Keratinocyte (primary cell): ENCODE results near the gene KIAA1958. TPM values are rescaled to one million over a fixed set of nuclear protein-coding genes. Genes with fewer than 3 reads are reported as not detected.

Experiments used
- DNase-seq: peaks from one replicate; pipeline ENCODE4 v3.0.0-alpha.2; 2011; ENCODE audit warnings: low read depth, missing footprints, low spot score
- FAIRE-seq: peaks from 2 replicates; lab custom pipeline; 2011; peaks lifted over from hg19 to GRCh38; lab: Jason Lieb, UNC
- H2AFZ ChIP-seq: 2 replicates; pipeline ENCODE4 v1.6.0; 2012; ENCODE audit warnings: low read length, control low read depth, inconsistent platforms; ENCODE audit not compliant: control insufficient read depth
- H3K27ac ChIP-seq: 2 replicates; pipeline ENCODE4 v1.5.1; 2011; ENCODE audit warnings: low read length; ENCODE audit not compliant: control insufficient read depth, insufficient read depth
- H3K27me3 ChIP-seq: 3 replicates; pipeline ENCODE4 v1.6.0; 2011; ENCODE audit warnings: low read length; ENCODE audit not compliant: control insufficient read depth, insufficient read depth; ENCODE audit errors: extremely low read depth
- H3K36me3 ChIP-seq, 2 experiments: 2 replicates in 1 of 2; 3 replicates in 1 of 2; pipeline ENCODE4 v1.5.1; 2011; ENCODE audit warnings: low read length in 2 of 2, mild to moderate bottlenecking in 1 of 2; ENCODE audit not compliant: control insufficient read depth in 2 of 2, insufficient read depth in 2 of 2; ENCODE audit errors: extremely low read depth in 1 of 2
- H3K4me1 ChIP-seq: 3 replicates; pipeline ENCODE4 v1.5.1; 2011; ENCODE audit warnings: low read length; ENCODE audit not compliant: control insufficient read depth, insufficient read depth; ENCODE audit errors: extremely low read depth
- H3K4me2 ChIP-seq: 3 replicates; pipeline ENCODE4 v1.6.0; 2011; ENCODE audit warnings: low read depth, low read length; ENCODE audit not compliant: control insufficient read depth, insufficient read depth; ENCODE audit errors: extremely low read depth
- H3K4me3 ChIP-seq, 3 experiments: fragments of 200-600 bp in 1 of 3; sonication (generic) in 1 of 3; 2 replicates in 2 of 3; 3 replicates in 1 of 3; pipeline ENCODE4 v1.5.1; 2011 to 2016; ENCODE audit warnings: low read length in 3 of 3, mild to moderate bottlenecking in 3 of 3, control low read depth in 2 of 3, inconsistent platforms in 1 of 3, low read depth in 1 of 3, mixed read lengths in 1 of 3, mixed run types in 1 of 3, moderate library complexity in 1 of 3; ENCODE audit not compliant: control insufficient read depth in 2 of 3, insufficient read depth in 2 of 3; ENCODE audit errors: extremely low read depth in 1 of 3
- H3K79me2 ChIP-seq: 2 replicates; pipeline ENCODE4 v1.6.0; 2012; ENCODE audit warnings: low read length; ENCODE audit not compliant: control insufficient read depth, insufficient read depth
- H3K9ac ChIP-seq: 3 replicates; pipeline ENCODE4 v1.6.0; 2011; ENCODE audit warnings: low read length; ENCODE audit not compliant: control insufficient read depth, insufficient read depth; ENCODE audit errors: extremely low read depth
- H3K9me1 ChIP-seq: 3 replicates; pipeline ENCODE4 v1.6.0; 2011; ENCODE audit warnings: low read length; ENCODE audit not compliant: control insufficient read depth, insufficient read depth; ENCODE audit errors: extremely low read depth
- H3K9me3 ChIP-seq: 2 replicates; pipeline ENCODE4 v1.5.1; 2012; ENCODE audit warnings: low read depth, low read length; ENCODE audit not compliant: control insufficient read depth
- H4K20me1 ChIP-seq: 3 replicates; pipeline ENCODE4 v1.6.0; 2011; ENCODE audit warnings: low read length; ENCODE audit not compliant: control insufficient read depth, insufficient read depth; ENCODE audit errors: extremely low read depth
- EZH2 ChIP-seq: IDR thresholded peaks from one replicate; pipeline ENCODE4 v1.6.1; 2012; ENCODE audit warnings: inconsistent platforms, mild to moderate bottlenecking, low read length, moderate library complexity
- dilution Hi-C: fragments of 300-500 bp; cut with MboI; formaldehyde crosslinking; loops from one replicate; pipeline ENCODE4 v1.7.0; 2020; ENCODE audit warnings: low sequenced_read_pairs; ENCODE audit not compliant: extremely low pct_ligation_motif_present
- polyA plus RNA-seq, 5 experiments: library from polyadenylated mRNA; depleted of rRNA in 3 of 5; stranded (reverse) in 3 of 5; stranded (forward) in 1 of 5; unstranded in 1 of 5; fragments of >200 nt; gene quantifications; 1 replicate in 1 of 5; 2 replicates in 3 of 5; 3 replicates in 1 of 5; pipeline versions ENCODE4 v1.2.1 to v1.2.3, GENCODE V29; 2011 to 2012; ENCODE audit warnings: missing spikeins in 2 of 5, low read depth in 1 of 5, low replicate concordance in 1 of 5
- TF ChIP-seq, protein P1 (sequence below), 3 experiments: IDR thresholded peaks in 1 of 3; conservative IDR thresholded peaks in 1 of 3; optimal IDR thresholded peaks in 1 of 3; 2 replicates in 2 of 3; 3 replicates in 1 of 3; pipeline versions ENCODE3 to v1.5.1; 2011; ENCODE audit warnings: low read length in 3 of 3, mild to moderate bottlenecking in 3 of 3, moderate library complexity in 2 of 3, control low read depth in 1 of 3, inconsistent platforms in 1 of 3; ENCODE audit not compliant: insufficient read depth in 2 of 3; ENCODE audit errors: extremely low read depth in 1 of 3

Gene KIAA1958
- polyA plus RNA-seq, 1 donor (not counting 4 experiments of a cell fraction or from before 2014, with no cell fraction given), result 0.84 TPM

DNA sequence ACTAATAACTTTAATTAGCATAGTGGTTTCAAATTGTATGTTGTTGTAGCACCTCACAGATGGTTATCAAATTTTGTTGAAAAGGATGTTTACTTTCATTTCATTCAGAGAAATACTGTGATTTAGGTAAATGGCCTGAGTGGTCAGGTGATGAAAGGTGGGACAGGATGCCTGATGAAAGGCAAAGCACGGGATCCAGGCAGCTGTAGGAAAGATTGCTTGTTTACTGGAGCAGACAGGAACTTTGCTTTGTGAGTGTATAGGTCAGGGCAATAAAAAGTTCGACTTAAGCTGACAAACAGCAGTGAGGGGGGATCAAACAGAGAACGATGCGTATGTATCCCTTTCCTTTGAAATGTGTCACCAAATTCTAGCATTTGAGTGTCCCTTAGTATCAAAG, 19.0 kb downstream of the KIAA1958 start:
- DNase-seq (no peak), FAIRE-seq (no peak)
- Histone ChIP-seq H3K9me3 (no peaks in the 10 kb centered on the region), H3K27me3 (no peaks in the 10 kb centered on the region), H3K9ac (no peak overlapping the region), H3K4me3 (no peak overlapping the region), H3K9me1 (no peaks in the 10 kb centered on the region), H3K4me2 (no peak overlapping the region), H3K36me3 (no peaks in the 10 kb centered on the region), H3K4me1 (no peaks in the 10 kb centered on the region), H2AFZ (no peak overlapping the region), H3K27ac (no peak overlapping the region), H4K20me1 (no peaks in the 10 kb centered on the region), H3K79me2 (no peaks in the 10 kb centered on the region)
- dilution Hi-C loops, result no loop called here
- TF ChIP-seq, protein P1, sequence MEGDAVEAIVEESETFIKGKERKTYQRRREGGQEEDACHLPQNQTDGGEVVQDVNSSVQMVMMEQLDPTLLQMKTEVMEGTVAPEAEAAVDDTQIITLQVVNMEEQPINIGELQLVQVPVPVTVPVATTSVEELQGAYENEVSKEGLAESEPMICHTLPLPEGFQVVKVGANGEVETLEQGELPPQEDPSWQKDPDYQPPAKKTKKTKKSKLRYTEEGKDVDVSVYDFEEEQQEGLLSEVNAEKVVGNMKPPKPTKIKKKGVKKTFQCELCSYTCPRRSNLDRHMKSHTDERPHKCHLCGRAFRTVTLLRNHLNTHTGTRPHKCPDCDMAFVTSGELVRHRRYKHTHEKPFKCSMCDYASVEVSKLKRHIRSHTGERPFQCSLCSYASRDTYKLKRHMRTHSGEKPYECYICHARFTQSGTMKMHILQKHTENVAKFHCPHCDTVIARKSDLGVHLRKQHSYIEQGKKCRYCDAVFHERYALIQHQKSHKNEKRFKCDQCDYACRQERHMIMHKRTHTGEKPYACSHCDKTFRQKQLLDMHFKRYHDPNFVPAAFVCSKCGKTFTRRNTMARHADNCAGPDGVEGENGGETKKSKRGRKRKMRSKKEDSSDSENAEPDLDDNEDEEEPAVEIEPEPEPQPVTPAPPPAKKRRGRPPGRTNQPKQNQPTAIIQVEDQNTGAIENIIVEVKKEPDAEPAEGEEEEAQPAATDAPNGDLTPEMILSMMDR (optimal IDR thresholded peaks at IDR 0.05 in 1 of 3, IDR thresholded peaks at IDR 0.05 in 1 of 3, conservative IDR thresholded peaks at IDR 0.05 in 1 of 3; ENCODE audit: extremely low read depth in 1 of 3, insufficient read depth in 2 of 3, low read length in 3 of 3), result no peak
- TF ChIP-seq EZH2, result no peak

GRCh38 chr9:112506571-112506970, 19.9 kb downstream of the KIAA1958 start:
- no peaks in the 10 kb centered on the region for H4K20me1 ChIP-seq
- FAIRE-seq, result no peak
- H3K4me3 ChIP-seq, result no peak overlapping the region
- no peaks in the 10 kb centered on the region for H3K9me1 ChIP-seq
- no peak overlapping the region for H3K9ac ChIP-seq
- H3K4me1 ChIP-seq, result no peaks in the 10 kb centered on the region
- no peak for DNase-seq
- no peaks in the 10 kb centered on the region for H3K79me2 ChIP-seq
- H3K4me2 ChIP-seq, result no peak overlapping the region
- dilution Hi-C loops, result no loop called here
- no peaks in the 10 kb centered on the region for H3K27me3 ChIP-seq
- no peaks in the 10 kb centered on the region for H3K36me3 ChIP-seq
- H2AFZ ChIP-seq, result no peak overlapping the region
- H3K27ac ChIP-seq, result no peak overlapping the region
- TF ChIP-seq, protein P1 (optimal IDR thresholded peaks at IDR 0.05 in 1 of 3, IDR thresholded peaks at IDR 0.05 in 1 of 3, conservative IDR thresholded peaks at IDR 0.05 in 1 of 3; ENCODE audit: extremely low read depth in 1 of 3, insufficient read depth in 2 of 3, low read length in 3 of 3), result no peak
- TF ChIP-seq EZH2, result no peak
- no peaks in the 10 kb centered on the region for H3K9me3 ChIP-seq
